ENCODE results near the gene CCDC9B.

CCDC9B gene

DNA sequence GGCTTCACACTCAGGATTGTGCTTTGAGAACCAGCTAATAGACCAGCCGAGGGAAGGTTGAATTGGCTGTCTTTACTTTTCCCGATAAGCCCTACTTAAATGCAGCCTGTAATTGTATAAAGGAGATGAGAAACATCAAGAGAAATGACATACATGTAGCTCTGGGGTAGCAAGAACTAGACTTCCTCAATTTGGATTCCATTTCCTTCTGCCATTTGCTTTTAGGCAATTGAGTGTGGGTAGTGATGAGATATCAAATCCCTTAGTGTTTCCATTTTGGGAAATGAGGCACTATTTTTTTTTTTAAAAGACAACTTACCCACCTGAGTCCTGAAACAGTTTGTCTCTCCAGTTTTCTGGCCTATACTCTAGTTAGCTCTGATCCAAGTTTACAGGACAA is 15.0 kb downstream of the CCDC9B start:
- DNase-seq: no peak

DNA sequence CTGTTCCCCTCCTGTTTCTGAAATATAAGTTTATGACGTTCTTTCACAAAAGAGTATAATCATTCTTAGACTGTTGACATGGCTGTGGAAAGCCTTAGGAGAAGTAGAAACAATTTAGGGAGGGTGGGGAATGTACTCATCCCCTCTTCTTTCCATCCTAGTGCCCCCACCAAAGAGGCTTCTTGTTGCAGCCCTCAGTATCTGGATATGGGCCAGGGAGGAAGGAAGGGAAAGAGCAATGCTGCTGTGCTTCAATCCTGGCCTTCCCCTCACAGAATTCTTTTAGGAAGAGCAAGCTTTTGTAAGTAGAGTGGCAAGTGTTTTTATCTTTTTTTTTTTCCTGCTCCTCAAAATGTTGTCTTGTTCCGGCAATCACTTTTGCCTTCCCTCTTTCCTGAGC is 15.6 kb downstream of the CCDC9B start:
- DNase-seq: no peak

DNA sequence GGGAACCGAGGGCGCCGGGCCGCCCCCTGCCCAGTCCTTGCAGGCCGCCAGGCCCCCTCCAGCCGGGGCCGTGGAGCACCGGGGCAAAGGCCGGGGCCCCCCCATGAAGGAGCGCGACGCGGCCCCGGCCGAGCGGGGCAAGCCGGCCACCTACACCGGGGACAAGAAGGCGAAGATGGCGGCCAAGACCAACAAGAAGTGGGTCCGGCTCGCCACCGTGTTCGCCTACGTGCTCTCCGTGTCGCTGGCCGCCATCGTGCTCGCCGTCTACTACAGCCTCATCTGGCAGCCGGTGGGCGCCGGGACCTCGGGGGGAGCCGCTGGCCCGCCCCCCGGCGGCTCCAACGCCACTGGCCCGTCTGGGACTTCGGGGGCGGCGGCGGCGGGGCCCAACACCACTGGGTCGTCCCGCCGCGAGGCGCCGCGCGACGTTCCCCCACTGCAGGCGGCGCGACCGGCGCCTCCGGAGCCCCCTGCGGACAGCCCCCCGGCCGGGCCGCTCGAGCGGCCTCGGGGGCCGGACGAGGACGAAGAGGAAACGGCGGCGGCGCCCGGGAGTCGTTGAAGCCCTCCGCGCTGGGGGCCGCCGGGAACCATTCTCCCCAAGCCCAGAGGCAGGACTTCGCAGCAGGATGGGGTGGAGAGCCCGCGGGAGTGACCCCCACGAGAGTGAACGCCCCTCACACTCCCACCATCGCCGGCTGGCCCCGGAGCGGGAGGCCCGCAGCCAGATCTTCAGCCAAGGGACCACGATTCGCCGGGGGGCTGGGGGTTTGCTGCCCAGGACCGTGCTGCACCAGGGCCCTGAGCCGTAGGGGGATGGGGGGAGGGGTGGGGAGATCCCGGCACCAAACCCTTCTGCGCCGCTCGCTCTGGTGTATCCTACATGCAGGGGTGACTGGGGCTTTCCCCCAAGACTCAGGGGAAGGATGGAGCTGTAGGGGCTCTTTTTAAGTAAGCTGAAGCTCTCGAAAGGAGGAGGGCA is 16.5 kb downstream of the CCDC9B start:
- DNase-seq: no peak

DNA sequence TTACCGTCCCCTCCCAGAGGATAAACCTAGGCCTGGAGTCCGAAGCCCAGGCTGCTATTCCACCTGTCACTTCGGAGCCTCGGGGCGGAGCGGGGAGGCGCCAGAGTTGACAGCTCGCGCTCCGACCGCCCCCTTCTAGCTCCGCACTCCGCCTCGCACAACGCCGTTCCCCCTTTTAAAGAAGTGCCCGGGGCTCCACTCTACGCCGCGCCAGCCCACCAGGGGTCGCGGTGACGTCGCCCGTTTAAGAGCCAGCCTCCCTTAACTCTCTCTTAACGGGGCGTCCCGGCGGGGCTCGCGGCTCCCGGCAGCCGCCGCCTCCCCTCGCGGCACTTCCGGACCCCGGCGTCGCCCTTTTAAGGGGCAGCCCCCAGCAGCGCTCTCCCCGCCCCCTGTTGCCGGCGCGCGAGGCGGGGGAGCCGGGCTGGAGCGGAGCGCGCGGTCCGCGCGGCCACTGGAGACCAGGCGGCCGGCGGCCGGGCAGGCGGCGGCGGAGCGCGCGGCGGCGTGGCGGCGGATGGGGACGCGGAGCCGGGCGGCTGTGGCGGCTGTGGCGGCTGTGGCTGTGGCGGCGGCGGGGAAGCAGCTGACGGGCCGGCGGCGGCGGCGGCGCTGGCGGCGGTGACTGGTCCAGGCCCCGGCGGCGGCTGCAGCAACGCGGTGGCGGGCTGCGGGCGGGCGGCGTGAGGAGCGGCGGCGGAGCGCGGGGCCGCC is 17.3 kb downstream of the CCDC9B start, which contains the start of gene INAFM2:
Gene INAFM2, plus strand, starts transcription at position 454 of the 714 bp plus-strand sequence. CDS start 364 bp downstream, outside the sequence.
- peak; percentile 69 for DNase-seq

DNA sequence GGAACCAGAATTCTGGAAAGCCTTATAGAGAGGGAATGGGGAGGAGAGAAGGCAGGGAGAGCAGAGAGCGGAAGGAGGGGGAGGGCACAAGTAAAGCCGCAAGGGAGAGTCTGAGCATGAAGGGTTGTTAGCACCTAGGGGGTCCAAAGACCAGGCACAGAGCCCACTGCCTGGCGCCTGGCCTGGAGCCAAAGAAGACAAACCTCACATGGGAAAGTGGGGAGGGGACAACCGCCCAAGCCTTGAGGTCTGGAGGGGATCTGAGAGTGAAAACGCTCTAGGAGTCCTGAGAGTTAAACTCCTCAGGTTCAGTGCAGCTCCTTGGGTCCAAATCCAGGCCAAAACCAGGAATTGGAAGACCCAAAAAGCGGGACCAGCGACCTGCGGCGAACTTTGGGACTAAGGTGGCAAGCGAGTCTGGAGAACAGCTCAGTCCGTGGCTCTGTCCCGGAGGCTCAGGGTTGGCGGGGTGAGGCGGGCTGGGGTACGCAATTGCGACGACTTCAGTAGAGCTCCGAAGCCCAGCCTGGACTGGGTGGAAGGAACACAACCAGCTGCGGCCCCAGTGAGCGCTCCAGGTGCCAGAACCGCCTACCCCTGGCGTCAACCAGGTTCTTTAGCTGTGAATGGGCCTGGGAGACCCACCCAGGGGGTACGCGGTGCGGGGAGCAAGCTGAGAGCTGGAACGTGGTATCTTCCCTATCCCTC is 18.1 kb downstream of the CCDC9B start:
- DNase-seq: no peak

DNA sequence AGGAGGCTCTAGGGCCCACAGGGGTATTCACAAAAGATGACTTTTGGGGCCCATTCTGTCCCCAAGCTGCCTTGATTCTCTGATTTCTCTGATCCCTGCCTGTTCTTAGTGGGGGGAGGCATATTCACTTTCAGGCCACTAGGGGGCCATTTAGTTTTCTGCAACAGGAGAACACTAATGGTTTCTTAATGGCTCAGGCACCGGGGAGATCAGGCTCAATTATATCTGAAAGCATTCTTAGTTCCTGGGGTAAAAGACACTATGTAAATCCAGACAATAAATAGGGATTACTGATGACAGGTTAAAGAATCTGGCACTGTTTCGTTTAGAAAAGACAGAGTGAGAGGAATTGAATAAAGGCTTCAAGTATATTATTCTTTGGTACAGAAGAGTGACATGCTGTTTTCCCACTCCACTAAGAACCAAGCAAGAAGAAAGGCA is 19.8 kb downstream of the CCDC9B start:
- DNase-seq: peak; percentile 33

DNA sequence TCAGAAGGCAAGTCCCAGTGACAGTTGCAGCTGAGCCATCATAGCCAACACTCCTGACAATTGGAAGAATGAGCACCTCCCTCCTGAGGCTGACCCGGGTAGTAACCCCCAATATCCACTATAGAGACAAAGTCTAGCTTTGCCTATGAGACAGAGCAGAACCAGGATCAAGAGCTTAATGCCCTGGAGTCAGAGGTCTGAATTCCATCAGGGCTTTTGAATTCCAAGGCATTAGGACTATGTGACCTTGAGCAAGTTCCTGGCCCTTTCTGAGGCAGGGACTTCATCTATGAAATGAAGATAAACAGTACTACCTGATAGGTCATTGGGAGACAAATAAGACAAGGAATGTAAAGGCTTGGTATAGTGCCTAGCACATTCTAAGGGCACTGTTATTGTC is 20.3 kb downstream of the CCDC9B start:
- DNase-seq: no peak

DNA sequence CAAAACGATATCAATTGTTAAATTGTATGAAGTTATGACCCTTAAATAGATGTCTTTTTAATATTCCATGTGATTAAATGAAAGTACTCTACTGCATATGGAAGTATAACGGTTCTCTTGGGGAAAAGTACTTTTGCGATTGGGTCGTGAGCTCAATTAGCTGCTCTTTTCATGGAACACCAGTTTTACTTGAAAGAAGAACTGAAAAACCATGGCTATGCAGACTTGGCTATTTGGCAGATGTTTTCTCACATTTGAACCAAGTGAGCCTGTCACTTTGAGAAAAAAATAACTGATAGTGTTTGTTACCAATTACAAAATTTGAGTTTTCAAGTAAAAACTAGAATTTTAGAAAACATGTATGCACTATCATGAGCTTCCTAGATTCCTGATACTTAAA is 23.2 kb downstream of the CCDC9B start:
- DNase-seq: no peak

DNA sequence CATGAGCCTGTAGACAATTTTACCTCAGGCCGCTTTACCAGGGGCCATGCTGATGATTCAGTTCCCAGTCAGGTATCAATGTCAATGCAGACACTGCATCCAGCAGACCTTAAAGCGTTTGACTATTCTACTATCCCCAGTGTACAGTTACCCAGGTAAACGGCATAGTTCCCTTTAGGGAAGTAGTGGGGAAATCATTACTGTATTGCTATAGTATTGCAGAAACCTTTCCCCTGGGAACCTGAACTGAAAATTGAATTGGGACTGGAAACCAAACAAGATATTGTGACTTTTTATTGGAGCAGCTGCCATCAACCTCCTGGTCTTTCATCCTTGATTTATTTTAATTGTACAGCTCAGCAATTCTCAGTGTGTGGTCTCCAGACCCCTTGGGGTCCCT is 23.8 kb downstream of the CCDC9B start:
- DNase-seq: no peak

DNA sequence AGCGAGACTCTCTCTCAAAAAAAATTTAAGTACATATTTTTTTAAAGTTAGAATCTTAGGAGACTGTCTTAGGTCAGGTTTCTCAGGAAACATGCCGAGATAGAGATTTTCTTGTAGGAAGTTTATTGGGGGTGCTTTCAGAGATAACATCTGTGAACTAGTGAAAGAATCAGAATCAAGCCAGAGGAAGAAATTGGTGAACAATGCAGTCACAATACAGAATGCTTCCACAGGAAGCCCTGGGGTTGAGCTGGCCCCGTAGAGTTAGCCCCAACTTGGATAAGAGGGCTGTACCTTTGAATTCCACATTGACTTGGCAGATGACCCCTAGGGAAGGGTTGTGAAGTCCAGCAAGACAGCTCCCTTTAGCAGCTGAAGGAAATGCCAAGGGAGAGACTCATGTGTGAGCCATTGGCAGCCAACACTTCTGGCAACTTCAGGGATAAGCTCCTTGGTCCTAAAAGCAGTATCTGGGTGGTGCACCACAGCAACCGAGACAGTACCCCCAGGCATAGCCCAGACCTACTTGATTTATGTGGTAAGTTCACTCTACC is 25.9 kb downstream of the CCDC9B start:
- DNase-seq: no peak

DNA sequence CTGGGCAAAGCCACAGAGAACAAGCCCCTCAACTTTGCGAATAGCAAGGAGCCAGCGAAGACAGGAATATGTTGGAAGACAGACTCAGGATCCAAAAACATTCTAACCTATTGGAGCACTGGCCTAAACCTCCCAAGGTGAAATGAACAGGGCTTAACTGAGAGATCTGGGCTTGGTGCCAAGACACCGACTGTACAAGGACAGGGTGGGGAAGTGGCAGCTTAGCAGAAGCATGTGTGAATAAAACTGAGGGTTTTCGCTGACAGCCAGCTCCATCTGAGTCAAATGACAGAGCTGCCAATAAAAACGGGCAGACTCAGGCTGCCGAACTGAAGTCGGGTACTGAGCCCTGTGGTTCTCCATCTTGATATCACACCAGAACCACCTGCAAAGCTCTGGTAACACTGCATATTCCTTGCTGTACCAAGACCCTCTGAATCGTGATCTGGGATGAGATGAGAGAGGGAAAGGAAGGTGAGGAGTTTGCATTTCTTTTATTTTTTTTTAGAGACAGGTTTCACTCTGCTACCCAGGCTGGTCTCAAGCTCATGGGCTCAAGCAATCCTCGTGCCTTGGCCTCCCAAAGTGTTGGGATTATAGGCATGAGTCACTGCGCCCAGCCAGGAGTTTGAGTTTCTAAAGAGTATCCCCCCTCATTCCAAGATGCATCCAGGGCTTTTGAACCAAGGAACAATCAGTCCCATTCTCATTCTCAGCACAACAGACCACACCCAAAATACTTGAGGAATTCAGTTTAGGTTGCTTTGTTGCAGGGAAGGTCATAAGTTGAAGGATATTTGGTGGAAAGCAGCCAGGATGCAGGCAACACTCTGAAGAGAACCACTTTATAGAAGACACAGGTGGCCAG is 27.0 kb downstream of the CCDC9B start:
- peak; percentile 45 for DNase-seq

DNA sequence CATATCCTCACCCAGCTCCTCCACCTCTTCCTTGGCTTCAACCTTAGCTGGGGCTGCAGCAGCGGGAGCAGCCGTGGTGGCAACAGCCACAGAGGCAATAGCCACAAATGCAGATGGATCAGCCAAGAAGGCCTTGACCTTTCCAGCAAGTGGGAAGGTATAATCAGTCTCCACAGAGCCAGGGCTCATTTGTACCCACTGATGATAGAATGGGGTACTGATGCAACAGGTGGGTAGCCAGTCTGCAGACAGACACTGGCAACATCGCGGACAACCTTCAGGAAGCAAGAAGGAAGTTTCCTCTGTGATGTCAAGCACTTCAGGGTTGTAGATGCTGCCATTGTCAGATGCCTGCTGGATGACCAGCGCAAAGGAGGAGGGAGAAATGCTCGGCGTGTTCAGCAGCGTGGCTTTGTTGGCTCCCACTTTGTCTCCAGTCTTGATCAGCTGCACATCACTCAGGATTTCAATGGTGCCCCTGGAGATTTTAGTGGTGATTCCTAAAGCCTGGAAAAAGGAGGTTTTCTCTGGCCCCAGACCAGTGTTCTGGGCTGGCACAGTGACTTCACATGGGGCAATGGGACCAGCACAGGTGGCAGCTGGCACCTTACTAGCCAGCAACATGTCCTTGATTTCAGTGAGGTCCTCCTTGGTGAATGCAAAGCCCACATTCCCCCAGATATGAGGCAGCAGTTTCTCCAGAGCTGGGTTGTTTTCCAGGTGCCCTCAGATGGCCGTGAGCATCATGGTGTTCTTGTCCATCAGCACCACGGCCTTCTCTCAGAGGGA is 28.2 kb downstream of the CCDC9B start:
- DNase-seq: no peak

DNA sequence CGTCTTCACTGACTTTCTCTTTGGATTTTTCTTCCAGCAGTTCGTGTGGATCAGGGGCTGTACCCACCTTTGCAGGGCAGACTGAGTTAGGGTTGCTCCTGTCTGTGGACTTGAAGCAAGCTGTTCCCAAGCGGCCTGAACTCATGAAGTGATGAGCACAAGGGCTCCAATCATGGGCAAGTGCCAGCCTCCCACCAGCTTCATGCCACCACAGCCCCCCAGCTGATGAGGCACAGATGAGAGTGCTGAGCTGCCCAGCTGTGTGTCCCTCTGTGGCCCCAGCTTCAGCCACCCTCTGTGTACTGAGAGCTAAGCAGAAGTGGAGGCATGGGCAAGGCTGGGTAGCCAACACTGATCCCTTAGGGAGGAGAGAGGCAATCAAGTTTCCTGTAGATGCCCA is 29.7 kb downstream of the CCDC9B start:
- no peak for DNase-seq

DNA sequence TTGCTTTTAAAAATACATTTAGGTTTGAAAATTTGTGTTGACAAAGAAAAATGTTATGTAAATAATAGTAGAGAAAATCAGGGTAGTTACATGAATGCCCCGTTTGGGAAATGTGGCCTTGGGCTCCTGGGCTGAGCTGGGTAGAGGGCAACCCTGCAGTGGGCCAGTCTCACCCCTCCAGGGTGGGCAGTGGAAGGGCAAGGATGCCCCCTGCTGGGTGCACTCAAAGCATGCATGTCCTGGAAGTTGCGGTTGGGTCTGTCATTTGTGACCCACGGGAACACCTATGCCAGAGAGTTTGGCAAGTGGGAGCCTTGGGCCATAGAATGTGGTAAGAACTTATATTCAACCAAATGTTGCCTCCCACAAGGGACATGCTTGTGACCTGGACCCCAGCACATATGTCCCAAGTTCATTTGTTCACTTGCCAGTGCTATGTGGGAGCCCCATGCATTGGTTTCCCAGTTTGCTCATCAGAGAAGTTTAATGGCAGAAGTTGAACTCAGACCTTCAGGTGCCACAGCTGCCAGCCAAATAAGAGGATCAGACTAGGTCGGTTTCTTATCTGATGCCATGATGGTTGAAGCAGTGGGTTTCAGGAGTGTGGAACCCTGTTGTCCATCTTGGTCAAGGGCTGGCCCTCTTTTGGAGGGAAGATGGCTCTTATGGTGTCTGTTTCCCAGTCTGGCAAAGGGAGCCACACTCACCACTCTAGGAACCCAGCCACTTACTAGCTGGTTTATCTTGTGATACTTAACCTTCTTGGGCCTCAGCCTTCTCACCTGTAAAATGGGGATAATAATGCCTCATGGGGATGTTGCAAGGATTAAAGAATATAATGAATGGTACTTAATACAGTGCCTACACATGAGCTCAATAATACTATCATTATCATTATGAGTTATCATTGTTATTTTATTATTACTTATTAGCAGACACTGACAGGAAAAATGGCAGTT is 30.5 kb downstream of the CCDC9B start:
- no peak for DNase-seq

DNA sequence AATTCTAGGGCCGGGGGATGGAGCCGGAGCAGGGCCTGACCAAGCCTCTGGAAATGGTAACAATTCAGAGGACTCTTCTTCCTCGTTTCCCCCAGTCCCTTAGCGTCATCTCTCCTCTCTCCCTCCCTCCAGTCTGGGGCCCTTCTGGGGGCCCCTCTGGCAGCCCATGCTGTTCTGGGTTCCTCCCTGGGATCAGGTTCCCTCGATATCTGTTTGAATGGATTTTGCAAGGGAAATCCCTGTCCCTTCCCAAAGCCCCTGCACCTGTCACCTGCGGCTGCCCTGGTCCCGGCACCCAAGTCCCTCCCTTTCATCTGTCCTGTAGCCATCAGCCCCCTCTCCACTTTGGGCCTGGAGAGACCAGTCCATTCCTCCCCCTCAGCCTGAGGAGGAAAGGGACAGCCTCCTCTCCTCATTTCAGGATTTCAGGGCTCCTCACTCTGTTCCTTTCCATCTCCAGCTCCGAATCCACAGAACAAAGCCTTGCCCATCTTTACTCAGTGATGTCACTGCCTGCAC is 31.3 kb downstream of the CCDC9B start:
- no peak for DNase-seq

DNA sequence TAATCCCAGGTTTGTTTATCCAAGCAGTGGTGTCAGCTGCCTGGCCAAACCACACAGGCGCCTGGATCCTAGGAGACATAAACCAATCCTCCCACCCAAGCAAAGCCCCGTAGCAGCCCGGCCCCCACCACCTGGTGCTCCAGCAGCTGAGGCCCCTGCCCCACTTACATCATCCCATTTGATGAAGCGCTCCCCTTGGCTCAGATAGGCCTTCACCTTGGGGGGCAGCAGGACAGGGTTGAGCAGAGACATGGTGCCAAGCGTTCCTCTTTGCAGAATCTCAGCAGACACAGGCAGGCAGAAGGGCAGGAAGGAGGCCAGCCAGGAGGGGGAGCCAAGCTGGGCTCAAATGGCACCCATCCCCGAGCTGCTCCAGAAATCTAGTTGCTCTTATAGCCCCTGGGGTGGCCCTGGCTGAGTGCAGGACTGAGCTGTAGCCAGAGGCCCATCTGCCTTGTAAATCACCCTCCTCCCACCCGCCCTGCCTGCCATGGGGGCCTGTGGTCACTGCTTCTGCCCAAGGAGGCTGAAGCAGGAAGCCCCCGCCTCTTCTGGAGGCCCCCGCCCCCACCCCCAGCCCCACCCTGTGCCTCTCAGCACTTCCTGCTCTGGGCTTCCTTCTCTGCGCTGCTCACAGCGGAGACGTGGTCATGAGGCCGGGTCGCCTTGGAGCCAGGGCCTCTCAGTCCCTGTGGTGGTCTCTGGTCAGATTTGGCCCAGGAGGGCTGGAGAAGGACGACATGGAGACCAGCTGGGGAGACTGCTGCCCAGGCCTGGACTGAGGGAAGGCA is 33.1 kb downstream of the CCDC9B start, which contains the start of gene PLCB2:
Gene PLCB2, minus strand, starts transcription at position 515 of the 791 bp plus-strand sequence. Its CDS starts 263 bp downstream, at position 252.
- DNase-seq: no peak

DNA sequence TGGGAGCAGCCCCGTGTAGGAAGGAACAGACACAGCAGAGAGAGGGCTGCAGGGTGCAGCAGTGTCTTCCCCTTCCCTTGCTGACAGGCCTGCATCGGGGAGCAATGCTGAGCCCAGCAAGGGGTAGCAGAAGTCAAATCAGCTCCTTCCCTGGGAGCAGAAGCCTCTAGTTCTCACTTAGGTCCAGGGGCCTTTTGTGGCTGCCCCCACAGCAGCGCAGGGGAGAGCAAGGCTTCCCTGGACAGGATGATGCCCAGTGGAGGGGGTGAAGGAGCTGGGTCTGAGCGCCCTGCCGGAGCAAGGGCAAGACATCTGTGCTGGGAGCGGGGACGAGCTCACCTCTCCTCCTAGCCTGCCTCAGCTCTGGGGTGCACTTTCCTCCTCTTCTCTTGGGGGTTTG is 33.8 kb downstream of the CCDC9B start:
- DNase-seq: no peak

DNA sequence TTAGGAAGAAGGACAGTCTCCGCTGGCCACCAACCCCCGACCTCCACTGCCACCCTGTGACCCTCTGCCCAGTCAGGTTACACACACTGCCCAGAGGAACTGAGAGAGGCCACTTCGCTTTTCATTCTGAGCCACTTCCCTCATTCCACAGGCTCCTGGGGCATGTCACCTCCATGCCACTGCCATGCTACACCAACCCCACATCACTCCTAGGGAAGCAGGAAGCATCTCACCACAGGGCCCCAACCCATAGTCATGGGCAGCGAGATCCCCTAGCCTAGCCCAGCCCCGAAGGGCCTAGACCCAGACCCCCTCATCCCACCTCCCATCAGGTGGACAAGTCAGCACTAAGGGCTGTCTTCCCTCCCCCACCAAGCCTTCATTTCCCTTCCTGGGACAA is 34.4 kb downstream of the CCDC9B start:
- DNase-seq: no peak

DNA sequence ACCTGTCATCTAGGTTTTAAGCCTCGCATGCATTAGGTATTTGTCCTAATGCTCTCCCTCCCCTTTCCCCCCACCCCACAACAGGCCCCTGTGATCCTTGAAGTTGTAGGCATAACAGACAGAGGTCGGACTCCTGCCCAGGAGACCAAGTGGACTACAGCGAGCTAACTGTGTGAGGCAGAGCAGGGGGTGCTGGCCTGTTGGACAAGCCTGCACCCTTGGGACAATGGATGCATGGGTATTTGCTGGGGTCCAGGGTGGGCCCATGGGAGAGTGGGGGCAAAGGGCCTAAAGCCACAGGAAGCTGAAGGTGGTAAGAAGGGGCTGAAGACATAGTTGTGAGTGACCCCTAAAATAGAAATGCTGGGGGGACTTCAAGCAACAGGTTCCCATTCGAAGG is 35.5 kb downstream of the CCDC9B start:
- no peak for DNase-seq
